Muscle of leg (tissue), 11 donors: Measurements from ENCODE around the gene MYL9. TPM values are rescaled to one million over a fixed set of nuclear protein-coding genes. Genes with fewer than 3 reads are reported as not detected.
"Not testable (repeated sequence)": the region's sequence is repeated elsewhere in the genome, so short reads cannot be mapped to it uniquely, and the experiment has no call there.

ENCODE experiments used
- DNase-seq: peaks from one replicate; pipeline ENCODE4 v3.0.0; 2013
- H3K27ac ChIP-seq: one replicate; pipeline ENCODE4 v1.5.1; 2013; ENCODE audit warnings: mild to moderate bottlenecking, low read length, control low read depth
- H3K27me3 ChIP-seq: one replicate; pipeline ENCODE4 v1.6.1; 2013; ENCODE audit warnings: low read length; ENCODE audit not compliant: control insufficient read depth, insufficient read depth
- H3K36me3 ChIP-seq: one replicate; pipeline ENCODE4 v1.6.1; 2013; ENCODE audit warnings: low read length; ENCODE audit not compliant: control insufficient read depth, insufficient read depth
- H3K4me1 ChIP-seq: one replicate; pipeline ENCODE4 v1.6.1; 2013; ENCODE audit warnings: low read length; ENCODE audit not compliant: control insufficient read depth, insufficient read depth
- H3K4me3 ChIP-seq: one replicate; pipeline ENCODE4 v1.5.1; 2013; ENCODE audit warnings: low read length, control low read depth
- H3K9me3 ChIP-seq: replicated peaks from 2 replicates; pipeline ENCODE4 v1.6.1; 2013; ENCODE audit warnings: low read depth, low read length; ENCODE audit not compliant: control insufficient read depth
- WGBS: methylation state at CpG from one replicate; pipeline ENCODE4 v1.1.5; 2013; ENCODE audit warnings: missing lambda C conversion rate; ENCODE audit not compliant: insufficient coverage; 5-methylcytosine and 5-hydroxymethylcytosine counted together
- polyA plus RNA-seq, 8 donors: library from polyadenylated mRNA; unstranded; fragments of 120-200 nt; gene quantifications; one replicate each; pipeline versions ENCODE4 v1.2.1 to v1.2.3, GENCODE V29; 2013; ENCODE audit warnings: inconsistent platforms in 1 of 8, low replicate concordance in 1 of 8; ENCODE audit not compliant: insufficient read length in 8 of 8, insufficient read depth in 1 of 8
- total RNA-seq: library from RNA; stranded (reverse); fragments of 120-200 nt; gene quantifications from one replicate; pipeline ENCODE4 v1.2.4, GENCODE V29; 2013

MYL9 gene
- total and polyA plus RNA-seq, 9 donors: 162 to 621 (median 456) TPM

GRCh38 chr20:36548704-36549627 lies 7.6 kb downstream of the MYL9 start:
- peaks cover 48% of the 10 kb centered on the region for H3K36me3 ChIP-seq
- no peaks in the 10 kb centered on the region for H3K9me3 ChIP-seq
- H3K4me3 ChIP-seq: no peak overlapping the region
- DNase-seq: no peak
- no peaks in the 10 kb centered on the region for H3K27me3 ChIP-seq
- WGBS: 78% methylated on average over 11 of the region's 23 CpGs
- no peak overlapping the region for H3K27ac ChIP-seq
- peaks cover 22% of the 10 kb centered on the region for H3K4me1 ChIP-seq

DNA sequence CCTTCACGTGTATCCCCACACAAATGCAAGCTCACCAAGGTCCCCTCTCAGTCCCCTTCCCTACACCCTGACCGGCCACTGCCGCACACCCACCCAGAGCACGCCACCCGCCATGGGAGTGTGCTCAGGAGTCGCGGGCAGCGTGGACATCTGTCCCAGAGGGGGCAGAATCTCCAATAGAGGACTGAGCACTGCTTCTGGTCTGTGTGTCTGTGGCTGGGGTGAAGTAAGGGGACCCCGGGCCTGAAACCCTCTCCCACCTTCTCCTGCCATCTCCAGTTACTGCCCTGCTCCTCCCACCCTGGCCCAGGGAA lies 8.3 kb downstream of the MYL9 start:
- H3K36me3 ChIP-seq: peaks cover 44% of the 10 kb centered on the region
- WGBS: 100% methylated on average over 1 of the region's 9 CpGs
- no peak overlapping the region for H3K4me3 ChIP-seq
- no peak for DNase-seq
- no peaks in the 10 kb centered on the region for H3K9me3 ChIP-seq
- peaks cover 16% of the 10 kb centered on the region for H3K4me1 ChIP-seq
- H3K27me3 ChIP-seq: no peaks in the 10 kb centered on the region
- H3K27ac ChIP-seq: no peak overlapping the region

DNA sequence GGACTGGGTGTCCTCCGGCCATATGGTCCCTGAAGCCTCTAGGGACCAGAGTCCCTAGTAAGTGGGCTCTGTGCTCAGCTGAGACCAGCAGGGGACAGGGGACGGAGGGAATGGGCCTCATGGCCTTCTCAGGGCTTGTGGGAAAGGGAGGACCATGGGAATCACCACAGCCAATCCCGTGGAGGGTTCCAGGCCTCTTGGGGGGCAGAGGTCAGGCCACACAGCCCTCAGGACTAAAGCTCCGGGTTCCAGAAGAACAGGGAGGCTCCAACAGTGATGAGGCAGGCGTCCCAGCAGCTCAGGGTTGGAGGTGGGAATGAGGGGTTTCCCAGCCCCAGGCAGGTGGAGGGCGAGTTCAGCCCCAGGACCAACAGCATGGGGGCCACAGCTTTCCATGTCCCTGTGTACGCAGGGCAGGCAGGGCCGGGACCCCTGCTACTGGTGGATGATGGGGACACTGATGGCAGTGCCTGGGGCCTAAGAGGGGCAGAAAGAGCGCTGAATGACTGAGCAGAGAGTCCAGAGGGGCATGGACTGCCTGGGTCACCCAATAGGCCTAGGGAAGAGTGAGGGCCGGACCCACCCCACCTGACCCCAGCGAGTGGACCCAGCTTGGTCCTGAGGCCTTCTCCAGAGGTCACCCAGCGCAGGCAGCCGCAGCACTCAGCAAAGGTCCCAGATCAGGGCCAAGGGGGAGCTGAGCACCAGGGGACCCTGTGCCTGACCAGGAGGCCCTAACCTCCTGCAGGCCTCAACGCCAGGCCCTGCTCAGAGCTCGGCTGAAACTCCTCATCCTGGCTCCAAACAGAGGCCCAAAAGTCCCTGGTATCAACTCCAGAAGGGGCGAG lies 8.8 kb downstream of the MYL9 start:
- WGBS: 79% methylated on average over 14 of the region's 16 CpGs
- peaks cover 39% of the 10 kb centered on the region for H3K36me3 ChIP-seq
- H3K27me3 ChIP-seq: no peaks in the 10 kb centered on the region
- no peaks in the 10 kb centered on the region for H3K9me3 ChIP-seq
- DNase-seq: no peak
- no peak overlapping the region for H3K4me3 ChIP-seq
- peaks cover 11% of the 10 kb centered on the region for H3K4me1 ChIP-seq
- no peak overlapping the region for H3K27ac ChIP-seq

DNA sequence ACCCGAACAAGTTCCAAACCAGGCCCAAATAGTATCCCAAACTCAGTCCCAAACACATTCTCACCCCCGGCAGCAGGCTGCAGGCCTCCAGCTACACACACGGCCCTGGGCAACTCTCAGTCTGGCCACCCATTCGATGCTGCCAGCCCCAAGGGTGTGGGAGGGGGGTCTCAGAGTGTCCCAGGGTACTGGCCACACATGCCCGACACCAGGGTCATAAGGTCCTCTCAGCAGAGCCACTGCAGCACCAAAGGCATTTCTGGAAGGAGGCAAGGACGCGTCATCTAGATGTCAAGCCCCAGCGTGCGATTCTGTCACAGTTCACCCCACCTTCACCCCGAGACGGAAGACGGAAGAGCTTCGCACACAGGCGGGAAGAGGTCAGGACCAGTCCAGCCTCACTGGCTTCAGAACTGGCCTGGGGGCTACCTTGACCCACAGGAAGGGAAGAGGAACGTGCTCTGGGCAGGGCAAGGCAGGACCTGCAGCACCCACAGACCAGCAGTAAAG lies 9.5 kb downstream of the MYL9 start:
- H3K4me3 ChIP-seq: no peak overlapping the region
- H3K27ac ChIP-seq: no peak overlapping the region
- peaks cover 37% of the 10 kb centered on the region for H3K36me3 ChIP-seq
- no peaks in the 10 kb centered on the region for H3K9me3 ChIP-seq
- WGBS: 71% methylated on average over 10 of the region's 15 CpGs
- H3K4me1 ChIP-seq: peaks cover 11% of the 10 kb centered on the region
- no peaks in the 10 kb centered on the region for H3K27me3 ChIP-seq
- DNase-seq: no peak

GRCh38 chr20:36555248-36555647 lies 13.9 kb downstream of the MYL9 start:
- Histone ChIP-seq H3K9me3 (no peaks in the 10 kb centered on the region), H3K27me3 (no peaks in the 10 kb centered on the region), H3K36me3 (no peaks in the 10 kb centered on the region), H3K4me3 (no peak overlapping the region), H3K4me1 (peaks cover 2% of the 10 kb centered on the region), H3K27ac (no peak overlapping the region)
- DNase-seq: no peak
- 60% methylated on average over 1 of the region's 2 CpGs for WGBS

GRCh38 chr20:36562724-36563123 lies 21.4 kb downstream of the MYL9 start:
- H3K27ac ChIP-seq: no peak overlapping the region
- WGBS: 40% methylated on average over 2 of the region's 2 CpGs
- no peaks in the 10 kb centered on the region for H3K36me3 ChIP-seq
- no peaks in the 10 kb centered on the region for H3K4me1 ChIP-seq
- peaks cover 8% of the 10 kb centered on the region for H3K9me3 ChIP-seq
- H3K4me3 ChIP-seq: no peak overlapping the region
- no peak for DNase-seq
- no peaks in the 10 kb centered on the region for H3K27me3 ChIP-seq

DNA sequence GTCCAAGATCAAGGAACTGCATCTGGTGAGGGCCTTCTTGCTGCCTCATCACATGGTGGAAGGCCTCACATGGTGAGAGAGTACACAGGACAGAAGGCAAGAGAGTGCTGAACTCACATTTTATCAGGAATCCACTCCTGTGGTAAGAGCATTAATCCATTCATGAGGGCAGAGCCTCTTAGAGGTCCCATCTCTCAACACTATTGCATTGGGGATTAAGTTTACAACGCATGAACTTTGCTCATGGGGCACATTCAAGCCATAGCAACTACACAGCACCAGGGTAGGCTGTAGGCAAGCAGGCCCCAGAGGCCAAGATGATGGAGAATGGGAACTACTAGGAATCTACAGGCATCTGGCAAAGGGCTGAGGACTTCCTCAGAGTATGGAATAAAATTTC lies 22.1 kb downstream of the MYL9 start:
- peaks cover 8% of the 10 kb centered on the region for H3K9me3 ChIP-seq
- no peak overlapping the region for H3K27ac ChIP-seq
- no peak overlapping the region for H3K4me3 ChIP-seq
- H3K4me1 ChIP-seq: no peaks in the 10 kb centered on the region
- DNase-seq: no peak
- H3K36me3 ChIP-seq: no peaks in the 10 kb centered on the region
- no CpG with 5 or more reads among the region's 1 CpG for WGBS
- no peaks in the 10 kb centered on the region for H3K27me3 ChIP-seq

GRCh38 chr20:36564078-36564725 lies 22.9 kb downstream of the MYL9 start:
- H3K9me3 ChIP-seq, H3K27me3 ChIP-seq, H3K27ac ChIP-seq, H3K36me3 ChIP-seq, H3K4me3 ChIP-seq, DNase-seq, H3K4me1 ChIP-seq: not testable (repeated sequence)
- WGBS: 93% methylated on average over 6 of the region's 13 CpGs

DNA sequence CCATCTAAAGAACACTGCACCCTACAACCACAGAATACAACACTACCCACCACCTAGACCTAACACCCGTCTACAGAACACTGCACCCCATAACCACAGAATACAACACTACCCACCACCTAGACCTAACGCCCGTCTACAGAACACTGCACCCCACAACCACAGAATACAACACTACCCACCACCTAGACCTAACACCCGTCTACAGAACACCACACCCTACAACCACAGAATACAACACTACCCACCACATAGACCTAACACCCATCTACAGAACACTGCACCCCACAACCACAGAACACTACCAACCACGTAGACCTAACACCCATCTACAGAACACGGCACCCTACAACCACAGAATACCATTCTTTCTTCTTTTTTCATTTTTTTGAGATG lies 23.4 kb downstream of the MYL9 start:
- not testable (repeated sequence) for H3K27me3 ChIP-seq, H3K36me3 ChIP-seq, H3K4me3 ChIP-seq, DNase-seq, H3K27ac ChIP-seq, H3K9me3 ChIP-seq, H3K4me1 ChIP-seq
- 85% methylated on average over 4 of the region's 6 CpGs for WGBS

- no peaks in the 10 kb centered on the region for H3K36me3 ChIP-seq
- H3K27ac ChIP-seq: no peak overlapping the region
- no peaks in the 10 kb centered on the region for H3K27me3 ChIP-seq
- H3K4me3 ChIP-seq: no peak overlapping the region
- WGBS: 100% methylated on average over 1 of the region's 3 CpGs
- H3K4me1 ChIP-seq: no peaks in the 10 kb centered on the region
- no peak for DNase-seq
- peaks cover 8% of the 10 kb centered on the region for H3K9me3 ChIP-seq
Measured at GRCh38 chr20:36565520-36565919, 24.2 kb downstream of the MYL9 start.
